GM21381 (cell line): ENCODE data around the gene LILRB2.
"Not testable (repeated sequence)": the region's sequence is repeated elsewhere in the genome, so short reads cannot be mapped to it uniquely, and the experiment has no call there.

Experiments used
- ATAC-seq: cut with Tn5 transposase; IDR thresholded peaks from one replicate; pipeline ENCODE4 v1.9.1; 2021; ENCODE audit warnings: mild to moderate bottlenecking, moderate library complexity; ENCODE audit not compliant: unreplicated experiment

LILRB2 gene

GRCh38 chr19:54307389-54308020, 26.6 kb upstream of the LILRB2 start:
- ATAC-seq: no peak

- no peak for ATAC-seq
These were observed 24.2 kb upstream of the LILRB2 start for GRCh38 chr19:54305141-54305540.

- no peak for ATAC-seq
These were observed 21.3 kb upstream of the LILRB2 start for GRCh38 chr19:54302257-54302656.

- ATAC-seq: no peak
These were observed 18.6 kb upstream of the LILRB2 start for GRCh38 chr19:54299515-54299914.

GRCh38 chr19:54299126-54299498, 18.2 kb upstream of the LILRB2 start:
- no peak for ATAC-seq

- ATAC-seq: no peak
These were observed 17.6 kb upstream of the LILRB2 start for GRCh38 chr19:54298357-54299125.

- ATAC-seq: no peak
These were observed 16.9 kb upstream of the LILRB2 start for GRCh38 chr19:54297759-54298305.

- ATAC-seq: no peak
These were observed 13.6 kb upstream of the LILRB2 start for GRCh38 chr19:54294539-54294938.

- ATAC-seq: not testable (repeated sequence)
These were observed 8.2 kb upstream of the LILRB2 start for GRCh38 chr19:54289160-54289559.

GRCh38 chr19:54287456-54287855, 6.5 kb upstream of the LILRB2 start:
- ATAC-seq: no peak

GRCh38 chr19:54286283-54286682, 5.4 kb upstream of the LILRB2 start:
- not testable (repeated sequence) for ATAC-seq

GRCh38 chr19:54285427-54286056, 4.6 kb upstream of the LILRB2 start:
- ATAC-seq: not testable (repeated sequence)

- ATAC-seq: no peak
These were observed 2.0 kb upstream of the LILRB2 start for GRCh38 chr19:54282686-54283470.

- ATAC-seq: not testable (repeated sequence)
These were observed 792 bp upstream of the LILRB2 start for GRCh38 chr19:54281729-54282075.

- not testable (repeated sequence) for ATAC-seq
These were observed 469 bp downstream of the LILRB2 start for GRCh38 chr19:54280441-54280840.

- not testable (repeated sequence) for ATAC-seq
These were observed 885 bp downstream of the LILRB2 start for GRCh38 chr19:54280025-54280424.

- ATAC-seq: no peak
These were observed 1.4 kb downstream of the LILRB2 start for GRCh38 chr19:54279406-54279962.

- ATAC-seq: not testable (repeated sequence)
These were observed 2.2 kb downstream of the LILRB2 start for GRCh38 chr19:54278571-54279195.

GRCh38 chr19:54278056-54278455, 2.9 kb downstream of the LILRB2 start:
- ATAC-seq: not testable (repeated sequence)

GRCh38 chr19:54277111-54277615, 3.7 kb downstream of the LILRB2 start:
- ATAC-seq: not testable (repeated sequence)
